NCI-H510A (cell line): ENCODE data around the gene MAP1B.

Experiments used
- DNase-seq: peaks from one replicate; lab custom pipeline; 2025; lab: John Stamatoyannopoulos, UW

MAP1B gene

GRCh38 chr5:72225741-72226140 lies 118.5 kb downstream of the MAP1B start:
- DNase-seq, result no peak

GRCh38 chr5:72226950-72227349 lies 119.7 kb downstream of the MAP1B start:
- DNase-seq, result no peak

- DNase-seq, result no peak
Measured at GRCh38 chr5:72228960-72229359, 121.7 kb downstream of the MAP1B start.

GRCh38 chr5:72231991-72232703 lies 124.9 kb downstream of the MAP1B start:
- DNase-seq, result no peak

GRCh38 chr5:72232838-72233237 lies 125.6 kb downstream of the MAP1B start:
- DNase-seq, result no peak

GRCh38 chr5:72233835-72234234 lies 126.6 kb downstream of the MAP1B start:
- DNase-seq, result no peak

- no peak for DNase-seq
Measured at GRCh38 chr5:72234265-72234700, 127.0 kb downstream of the MAP1B start.

- DNase-seq, result no peak
Measured at GRCh38 chr5:72234868-72235267, 127.6 kb downstream of the MAP1B start.

- DNase-seq, result no peak
Measured at GRCh38 chr5:72235725-72236124, 128.4 kb downstream of the MAP1B start.

GRCh38 chr5:72237415-72237814 lies 130.1 kb downstream of the MAP1B start:
- no peak for DNase-seq

- no peak for DNase-seq
Measured at GRCh38 chr5:72237879-72238278, 130.6 kb downstream of the MAP1B start.

- DNase-seq, result no peak
Measured at GRCh38 chr5:72238712-72239445, 131.6 kb downstream of the MAP1B start.

- DNase-seq, result no peak
Measured at GRCh38 chr5:72241346-72242003, 134.2 kb downstream of the MAP1B start.

GRCh38 chr5:72242796-72243475 lies 135.7 kb downstream of the MAP1B start:
- no peak for DNase-seq

GRCh38 chr5:72243706-72244105 lies 136.4 kb downstream of the MAP1B start:
- no peak for DNase-seq

GRCh38 chr5:72244862-72245371 lies 137.6 kb downstream of the MAP1B start:
- peak; percentile 19 for DNase-seq

GRCh38 chr5:72245546-72245945 lies 138.3 kb downstream of the MAP1B start:
- DNase-seq, result no peak

GRCh38 chr5:72245951-72246532 lies 138.8 kb downstream of the MAP1B start:
- no peak for DNase-seq

- no peak for DNase-seq
Measured at GRCh38 chr5:72246954-72247442, 139.7 kb downstream of the MAP1B start.

GRCh38 chr5:72248410-72248981 lies 141.2 kb downstream of the MAP1B start:
- no peak for DNase-seq

- no peak for DNase-seq
Measured at GRCh38 chr5:72251386-72251785, 144.1 kb downstream of the MAP1B start.
